Suppressor macrophage (primary cell): ENCODE measurements around the gene OR52H1.

Experiments used
- DNase-seq, 4 experiments: peaks; one replicate each; pipeline ENCODE4 v3.0.0-alpha.2; 2020 to 2022

The OR52H1 gene

DNA sequence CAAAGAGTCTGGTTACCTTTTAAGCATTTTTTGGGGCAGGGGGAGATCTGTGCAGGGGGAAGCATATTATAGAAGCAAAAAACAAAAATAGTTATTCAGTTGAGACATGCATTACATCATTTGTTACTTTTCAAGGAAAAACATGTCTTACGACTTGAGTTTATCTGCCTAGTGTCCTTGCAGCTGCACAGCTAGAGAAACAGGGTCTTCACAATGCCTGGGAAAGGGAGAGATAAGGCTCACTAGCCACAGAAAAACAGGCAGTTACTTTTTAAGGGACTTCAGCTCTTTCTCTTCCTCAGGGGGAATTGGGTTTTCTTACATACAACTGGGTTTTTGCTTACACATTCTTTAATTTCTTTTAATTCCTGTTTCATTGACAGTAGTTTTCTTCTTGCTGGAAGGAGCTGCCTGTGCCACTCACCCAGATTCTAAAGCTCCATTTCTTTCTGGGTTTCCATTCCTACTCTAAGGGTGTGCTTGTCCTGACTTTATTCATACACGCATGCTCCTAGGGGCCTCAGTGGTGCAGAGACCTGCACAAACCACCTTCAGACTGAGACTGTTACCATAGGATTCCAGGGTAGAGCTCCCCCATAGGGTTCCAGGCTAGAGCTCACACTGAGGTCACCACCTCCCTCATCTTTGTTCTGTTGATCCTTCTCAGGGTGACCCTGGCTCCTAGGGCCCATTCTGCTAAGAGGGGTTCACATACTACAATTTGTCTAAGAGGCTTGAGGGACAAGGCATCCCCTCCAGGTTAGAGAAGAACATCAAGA is 17.1 kb downstream of the OR52H1 start:
- DNase-seq: no peak

DNA sequence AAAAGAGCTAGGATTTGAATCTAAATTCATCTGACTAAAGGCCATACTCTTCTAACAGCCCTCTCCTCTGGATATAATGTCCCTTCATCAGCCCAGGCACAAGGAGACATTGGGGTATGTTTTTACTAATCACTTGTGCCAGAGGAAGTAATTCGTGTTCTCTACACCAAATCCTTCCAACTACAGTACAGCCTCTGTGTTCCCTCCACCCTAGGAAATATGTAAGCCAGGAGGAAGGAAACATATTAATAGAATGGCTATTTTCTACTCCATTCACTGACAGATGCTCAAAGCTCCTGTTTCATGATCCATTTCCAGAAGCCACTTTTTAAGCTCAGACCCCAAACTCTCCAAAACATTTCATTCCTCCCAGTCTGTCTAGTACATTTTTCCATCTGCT is 19.8 kb downstream of the OR52H1 start:
- no peak for DNase-seq

DNA sequence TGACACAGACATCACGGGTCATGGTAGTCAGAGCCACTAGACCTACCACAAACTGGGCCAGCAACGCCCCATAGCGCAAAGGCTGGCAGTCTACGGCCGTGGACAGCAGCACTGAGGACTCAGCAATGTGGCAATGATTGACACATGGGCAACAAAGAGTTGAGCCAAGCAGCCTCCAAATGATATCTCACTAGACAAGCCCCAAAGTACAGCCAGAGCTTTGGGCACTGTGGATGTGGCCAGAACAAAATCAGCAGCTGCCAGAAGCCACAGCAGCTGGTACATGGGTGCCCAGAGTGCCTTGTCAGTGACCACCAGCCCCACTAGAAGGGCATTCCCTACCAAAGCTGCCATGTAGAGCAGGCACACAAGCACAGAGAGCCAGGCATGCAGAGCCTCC is 20.6 kb downstream of the OR52H1 start:
- no peak for DNase-seq

DNA sequence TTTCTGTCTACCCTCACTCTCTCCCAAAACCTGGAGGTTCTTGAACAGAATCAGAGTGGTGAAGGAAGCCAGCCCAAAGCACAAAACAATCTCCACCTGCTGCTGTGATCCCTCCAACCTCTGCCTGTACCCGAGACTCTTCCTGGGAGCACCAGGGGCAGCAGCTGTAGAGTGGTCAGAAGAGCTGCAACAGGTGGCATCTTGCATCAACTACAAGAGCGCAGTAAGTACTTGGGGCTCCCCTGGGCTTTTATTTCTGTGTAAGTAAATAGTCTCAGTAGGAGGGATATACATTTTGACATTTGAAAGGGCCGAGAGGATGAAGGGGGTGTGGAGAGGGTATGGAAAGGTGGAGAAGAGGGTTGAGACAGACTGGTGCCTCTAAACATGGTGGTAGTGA is 23.6 kb downstream of the OR52H1 start:
- no peak for DNase-seq

DNA sequence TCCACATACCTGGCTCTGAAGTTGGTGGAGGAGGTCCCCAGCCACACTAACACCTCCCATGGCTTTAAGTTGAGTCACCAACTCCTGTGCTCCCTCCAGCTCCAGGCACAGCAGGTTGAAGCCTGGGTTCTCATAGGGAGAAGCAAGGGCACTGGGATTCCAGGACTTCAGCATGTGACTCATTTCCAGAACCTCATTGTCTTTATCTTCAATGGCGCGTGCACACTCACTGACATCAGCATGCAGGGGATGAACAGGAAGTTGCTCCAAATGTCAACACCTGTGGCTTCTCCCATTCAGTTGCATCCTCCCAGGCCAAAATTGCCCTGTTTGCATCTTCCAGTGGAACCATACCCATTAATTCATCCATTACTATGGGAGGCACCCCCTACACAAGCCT is 26.0 kb downstream of the OR52H1 start:
- no peak for DNase-seq

DNA sequence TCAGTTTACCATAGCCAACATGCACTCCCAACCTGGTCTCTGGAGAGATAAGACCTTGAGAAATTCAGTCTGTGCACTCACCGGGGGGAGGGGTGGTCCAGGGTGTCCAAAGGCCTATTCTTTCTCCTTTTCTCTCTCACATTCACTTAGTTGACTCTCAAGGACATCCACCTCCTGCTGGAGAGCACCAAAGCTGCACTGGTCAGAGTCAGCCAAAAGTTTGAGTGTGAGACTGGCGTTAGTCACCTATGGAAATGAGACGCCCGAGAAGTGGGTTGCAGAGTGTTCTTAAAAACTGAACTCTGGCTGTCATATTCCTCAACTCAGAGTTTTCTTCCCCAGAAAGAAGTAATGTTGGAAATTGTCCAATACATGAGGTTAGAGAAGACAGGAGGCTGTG is 26.8 kb downstream of the OR52H1 start:
- no peak for DNase-seq

DNA sequence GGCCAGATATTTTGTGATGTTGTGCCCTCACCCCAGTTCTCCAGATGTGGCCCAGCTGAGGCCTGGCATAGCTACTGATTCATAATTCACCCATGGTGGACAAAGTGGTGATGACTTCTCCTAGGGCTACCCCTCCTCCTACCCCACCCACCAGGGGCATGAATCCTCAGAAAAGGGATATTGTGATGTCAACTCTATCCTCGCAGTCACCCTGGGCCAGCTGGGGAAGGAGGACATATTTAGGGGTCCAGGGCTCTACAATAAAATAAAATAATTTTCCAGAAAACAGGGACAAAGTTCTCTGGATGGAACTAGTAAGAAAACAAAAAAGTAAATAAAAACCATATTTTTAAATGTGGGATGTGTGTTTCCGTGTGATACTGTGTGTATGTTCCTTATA is 31.7 kb downstream of the OR52H1 start, which contains the start of gene UBQLNL:
TSS of gene UBQLNL (minus strand) at position 101 of the 400 bp plus-strand sequence. CDS start 258 bp downstream, outside the sequence.
- DNase-seq: no peak

DNA sequence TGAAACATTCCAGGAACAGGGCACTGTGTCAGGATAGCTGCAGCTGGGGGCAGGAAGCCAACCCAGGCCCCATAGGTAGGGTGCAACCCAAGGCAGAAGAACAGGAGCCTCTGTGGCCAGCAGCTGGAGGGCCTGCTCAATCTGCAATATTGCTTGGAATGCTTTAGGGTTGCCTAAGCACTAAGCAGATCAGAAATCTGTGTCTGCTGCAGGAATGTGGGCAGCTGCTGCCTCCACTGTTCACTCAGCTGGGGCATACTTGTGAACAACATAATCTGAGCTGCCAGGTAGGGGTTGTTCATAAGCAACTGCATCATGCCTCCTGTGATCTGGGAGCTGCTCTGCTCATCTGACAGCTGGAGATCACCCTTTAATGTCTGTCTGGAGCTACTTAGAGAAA is 33.5 kb downstream of the OR52H1 start:
- no peak for DNase-seq

DNA sequence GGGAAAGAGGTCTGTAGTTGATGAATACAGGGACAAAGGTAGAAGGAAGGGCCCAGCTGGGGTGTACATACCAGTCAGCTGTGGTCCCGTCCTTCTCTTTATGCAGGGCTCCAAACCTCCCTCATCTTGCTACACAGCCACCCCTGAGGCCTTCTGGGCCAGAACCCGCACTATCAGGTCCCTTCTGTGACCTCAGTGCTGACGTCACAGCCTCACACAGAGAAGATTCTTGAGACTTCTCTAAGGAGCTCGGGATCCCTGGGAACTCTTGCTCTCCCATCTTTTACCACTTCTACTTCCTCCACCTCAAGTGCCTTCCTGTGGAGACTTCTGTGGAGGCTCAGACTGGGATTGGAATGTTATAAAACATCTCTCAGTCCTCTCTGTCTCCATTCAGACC is 38.5 kb downstream of the OR52H1 start, which contains the start of gene UBQLN3:
TSS of gene UBQLN3 (minus strand) at position 155 of the 400 bp plus-strand sequence. CDS start 399 bp downstream, outside the sequence.
- no peak for DNase-seq

DNA sequence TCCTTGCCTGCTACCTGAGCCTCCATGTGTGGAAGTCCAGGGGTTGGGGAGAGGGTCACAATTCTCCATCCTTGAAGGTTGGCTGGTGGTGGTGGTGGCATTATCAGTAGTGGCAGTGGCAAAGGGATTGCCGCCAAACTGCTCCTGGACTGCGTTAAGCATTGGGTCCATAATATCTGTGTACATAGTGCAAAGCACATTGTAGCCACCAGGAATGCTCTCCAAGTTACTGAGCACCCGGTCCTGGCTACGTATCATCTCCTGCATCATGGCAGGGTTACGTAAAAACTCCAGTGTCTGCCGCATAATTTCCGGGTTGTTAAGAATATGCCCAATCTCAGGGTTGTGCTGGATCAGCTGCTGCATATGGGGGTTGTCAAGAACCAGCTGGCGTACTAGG is 39.7 kb downstream of the OR52H1 start:
- no peak for DNase-seq

DNA sequence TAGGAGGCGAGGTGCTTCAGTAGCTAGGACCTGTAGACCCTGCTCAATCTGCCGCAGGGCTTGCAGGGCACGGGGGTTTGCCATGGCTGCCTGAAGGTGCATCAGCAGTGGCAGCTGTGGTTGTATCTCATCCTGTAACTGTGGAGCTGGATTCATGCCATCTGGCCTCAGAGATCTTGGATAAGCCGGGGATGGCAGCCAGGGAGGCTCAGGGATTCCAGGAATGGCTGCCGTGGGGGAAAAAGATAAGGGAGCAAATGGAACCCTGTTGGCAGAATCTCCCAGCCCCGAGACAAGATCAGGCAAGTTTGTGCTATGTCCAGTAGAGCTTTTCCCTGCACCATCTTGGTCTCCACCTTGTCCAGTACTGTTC is 40.4 kb downstream of the OR52H1 start:
- no peak for DNase-seq

DNA sequence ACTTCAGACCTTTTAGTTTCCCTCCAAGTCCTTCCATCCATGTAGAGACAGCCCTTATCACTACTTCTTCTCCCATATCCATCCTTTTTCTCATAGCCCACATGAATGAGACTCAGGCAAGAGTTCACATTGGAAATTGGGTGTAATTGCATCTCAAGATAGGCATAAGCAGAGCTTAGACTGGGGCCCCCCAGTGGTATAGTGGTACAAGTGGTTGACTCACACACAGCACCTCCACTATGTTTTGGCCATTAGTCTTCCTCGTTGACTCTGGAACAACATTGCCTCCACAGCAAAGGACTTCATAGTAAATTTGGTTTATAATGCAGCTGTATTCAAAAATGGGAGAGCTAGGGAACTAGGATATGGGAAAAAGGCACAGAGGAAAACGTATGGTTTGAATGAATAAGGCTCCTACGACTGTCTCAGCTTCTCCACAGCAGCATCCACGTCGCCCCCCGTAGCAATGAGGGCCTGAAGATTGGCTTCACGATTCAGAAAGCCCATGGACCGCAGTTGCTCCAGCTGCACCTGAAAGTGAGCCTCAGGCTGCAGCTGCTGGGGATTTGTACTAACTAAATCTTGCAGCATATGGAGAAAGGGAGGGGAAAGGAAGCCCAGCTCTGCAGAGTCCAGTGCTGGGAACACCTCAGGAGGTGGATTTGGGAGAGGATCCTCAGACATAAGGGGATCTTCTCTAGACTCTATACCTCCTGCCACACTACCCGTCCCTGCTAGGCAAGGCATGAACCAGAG is 41.0 kb downstream of the OR52H1 start:
- no peak for DNase-seq

DNA sequence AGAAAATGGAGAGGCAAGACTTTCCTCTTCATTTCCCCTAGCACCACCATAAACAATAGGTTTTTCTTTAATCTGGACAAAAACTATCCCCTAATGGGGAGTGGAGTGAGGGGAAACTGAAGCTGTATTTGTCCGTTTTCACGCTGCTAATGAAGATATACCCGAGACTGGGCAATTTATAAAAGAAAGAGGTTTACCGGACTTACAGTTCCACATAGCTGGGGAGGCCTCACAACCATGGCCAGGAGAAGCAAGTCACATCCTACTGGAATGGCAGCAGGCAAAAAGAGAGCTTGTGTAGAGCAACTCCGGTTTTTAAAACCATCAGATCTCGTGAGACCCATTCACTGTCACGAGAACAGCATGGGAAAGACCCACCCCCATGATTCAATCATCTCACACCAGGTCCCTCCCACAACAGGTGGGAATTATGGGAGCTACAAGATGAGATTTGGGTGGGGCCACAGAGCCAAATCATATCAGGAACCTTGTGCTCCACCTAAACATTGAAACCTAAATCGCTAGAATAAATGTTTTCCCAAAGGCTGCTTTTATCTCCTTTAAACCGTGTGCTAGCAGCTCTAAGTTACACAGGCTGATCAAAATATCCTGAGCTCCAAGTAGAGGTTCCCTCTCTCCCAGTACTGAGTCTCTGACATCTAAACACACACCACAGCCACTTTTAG is 42.8 kb downstream of the OR52H1 start:
- no peak for DNase-seq

DNA sequence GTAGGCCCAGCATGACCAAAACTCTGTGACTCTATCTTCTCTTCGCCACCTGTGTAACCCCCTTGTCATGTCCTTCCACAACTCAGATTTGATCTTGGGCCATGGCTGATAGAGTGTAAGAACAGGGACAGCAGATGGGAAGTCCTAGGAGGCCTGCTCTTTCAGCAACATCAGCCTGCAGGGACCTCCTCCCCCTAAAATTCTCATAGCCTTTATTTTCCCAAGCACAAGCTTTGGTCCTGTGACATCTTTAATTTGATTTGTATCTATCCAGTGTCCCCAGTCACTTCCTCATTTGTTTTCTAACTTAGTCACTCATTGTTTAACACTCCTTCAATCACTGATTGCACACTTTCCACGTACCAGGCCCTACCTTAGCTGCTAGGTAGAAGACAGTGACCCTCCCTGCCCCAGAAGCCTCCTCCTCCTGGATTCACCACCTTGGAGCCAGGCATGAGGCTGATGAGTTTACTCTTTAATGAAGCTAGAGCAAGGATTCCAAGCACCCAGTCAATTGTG is 43.9 kb downstream of the OR52H1 start:
- no peak for DNase-seq

DNA sequence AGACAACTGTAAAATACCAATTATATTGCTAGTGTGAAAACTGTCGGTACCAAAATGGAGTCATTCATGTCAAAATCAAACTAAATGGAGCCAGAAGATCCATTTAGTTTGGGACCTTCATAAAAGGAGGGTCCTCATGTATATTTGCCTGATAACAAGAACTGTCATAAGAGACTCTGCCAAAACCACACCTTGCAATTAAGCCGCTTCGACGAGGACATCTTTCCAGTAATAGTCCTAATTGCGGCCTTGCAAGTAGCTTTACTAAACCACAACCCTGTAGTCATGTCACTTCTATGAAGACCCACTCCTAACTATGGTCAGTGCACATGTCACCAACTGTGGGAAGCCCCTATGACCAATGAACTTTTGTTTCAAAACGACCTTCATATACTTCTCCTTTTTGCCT is 47.9 kb downstream of the OR52H1 start:
- DNase-seq: peak in 2 of 4 experiments; percentile 4 to 9

DNA sequence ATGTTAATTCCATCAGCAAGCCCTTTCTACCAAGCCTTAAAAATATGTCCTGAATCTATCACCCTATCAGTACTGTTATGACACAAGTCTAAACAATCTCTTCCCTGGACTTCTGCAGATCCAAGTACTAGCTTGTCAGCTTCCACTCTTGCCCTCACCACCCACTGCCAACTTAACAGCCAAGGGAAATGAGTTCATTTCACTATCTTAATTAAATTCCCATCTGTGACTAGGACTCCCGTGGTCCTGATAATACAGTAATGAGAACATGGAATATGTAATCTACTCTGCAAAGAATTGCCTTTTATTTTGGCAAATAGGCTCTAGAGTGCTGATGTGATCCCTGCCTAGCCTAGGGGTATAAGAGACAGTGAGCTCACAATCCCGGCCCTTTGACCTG is 48.7 kb downstream of the OR52H1 start:
- no peak for DNase-seq
